T-helper 1 cell treated with Interleukin-12 subunit alpha and Interleukin-12 subunit beta and Interleukin-4 antibody, amounts not matched to agents 30 μg/mL and 1 μg/mL, for 36 hours (primary cell): ENCODE data around the gene ANKRD9.
"Not testable (repeated sequence)": the region's sequence is repeated elsewhere in the genome, so short reads cannot be mapped to it uniquely, and the experiment has no call there.

Source experiments
- H3K27ac Mint-ChIP-seq: one replicate; pipeline ENCODE4 v1.8.0; 2021; ENCODE audit warnings: mild to moderate bottlenecking, mixed read lengths
- H3K27me3 Mint-ChIP-seq: one replicate; pipeline ENCODE4 v1.8.0; 2021; ENCODE audit warnings: low read depth, mixed read lengths
- H3K36me3 Mint-ChIP-seq: one replicate; pipeline ENCODE4 v1.8.0; 2021; ENCODE audit warnings: low read depth, mixed read lengths
- H3K4me1 Mint-ChIP-seq: one replicate; pipeline ENCODE4 v1.8.0; 2021; ENCODE audit warnings: low read depth, mixed read lengths
- H3K4me3 Mint-ChIP-seq: one replicate; pipeline ENCODE4 v1.8.0; 2021; ENCODE audit warnings: mild to moderate bottlenecking, moderate library complexity, mixed read lengths
- H3K9me3 Mint-ChIP-seq: one replicate; pipeline ENCODE4 v1.8.0; 2021; ENCODE audit warnings: mixed read lengths

Gene ANKRD9

DNA sequence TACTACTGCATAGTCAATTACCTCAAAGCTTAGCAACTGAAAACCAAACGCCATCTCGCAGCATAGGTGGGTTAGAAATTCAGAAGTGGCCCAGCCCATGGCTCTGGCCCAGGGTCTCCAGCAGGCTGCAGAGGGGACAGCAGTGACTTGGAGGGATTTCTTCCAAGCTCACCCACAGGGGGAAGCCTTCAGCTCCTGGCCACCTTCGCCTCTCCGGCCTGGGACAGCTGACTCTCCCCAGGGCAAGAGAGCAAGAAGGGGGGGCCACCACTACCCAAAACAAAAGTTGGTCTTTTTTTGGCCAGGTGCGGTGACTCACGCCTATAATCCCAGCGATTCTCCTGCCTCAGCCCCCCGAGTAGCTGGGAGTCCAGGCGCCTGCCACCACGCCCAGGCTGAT is 32.2 kb upstream of the ANKRD9 start:
- no peaks in the 10 kb centered on the region for H3K36me3 Mint-ChIP-seq
- H3K9me3 Mint-ChIP-seq: no peaks in the 10 kb centered on the region
- peaks cover 5% of the 10 kb centered on the region for H3K4me1 Mint-ChIP-seq
- H3K27ac Mint-ChIP-seq: no peak overlapping the region
- H3K27me3 Mint-ChIP-seq: peaks cover 25% of the 10 kb centered on the region
- no peak overlapping the region for H3K4me3 Mint-ChIP-seq

DNA sequence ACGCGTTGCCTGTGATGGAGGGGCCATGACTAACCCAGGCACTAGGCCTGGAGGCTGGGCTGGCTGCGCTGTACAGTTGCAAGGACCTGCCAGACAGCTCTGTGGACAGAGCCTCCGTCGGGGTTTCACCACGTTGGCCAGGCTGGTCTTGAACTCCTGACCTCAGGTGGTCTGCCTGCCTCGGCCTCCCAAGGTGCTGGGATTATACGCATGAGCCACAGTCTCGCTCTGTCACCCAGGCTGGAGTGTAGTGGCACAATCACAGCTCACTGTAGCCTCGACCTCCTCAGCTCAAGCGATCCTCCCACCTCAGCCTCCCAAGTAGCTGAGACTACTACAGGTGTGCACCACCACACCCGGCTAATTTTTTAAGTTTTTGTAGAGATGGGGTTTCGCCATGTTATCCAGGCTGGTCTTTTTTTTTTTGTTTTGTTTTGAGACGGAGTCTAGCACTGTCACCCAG is 31.5 kb upstream of the ANKRD9 start:
- not testable (repeated sequence) for H3K27ac Mint-ChIP-seq, H3K9me3 Mint-ChIP-seq, H3K36me3 Mint-ChIP-seq, H3K4me3 Mint-ChIP-seq, H3K4me1 Mint-ChIP-seq
- peaks cover 25% of the 10 kb centered on the region for H3K27me3 Mint-ChIP-seq

- Mint-ChIP-seq H3K27ac (no peak overlapping the region), H3K9me3 (no peaks in the 10 kb centered on the region), H3K4me1 (peaks cover 2% of the 10 kb centered on the region), H3K27me3 (peaks cover 19% of the 10 kb centered on the region), H3K4me3 (no peak overlapping the region), H3K36me3 (no peaks in the 10 kb centered on the region)
These were observed 30.9 kb upstream of the ANKRD9 start for GRCh38 chr14:102540315-102541028.

GRCh38 chr14:102539544-102540314 is 30.2 kb upstream of the ANKRD9 start:
- Mint-ChIP-seq H3K4me1 (no peaks in the 10 kb centered on the region), H3K36me3 (no peaks in the 10 kb centered on the region), H3K4me3 (no peak overlapping the region), H3K9me3 (no peaks in the 10 kb centered on the region), H3K27me3 (peaks cover 14% of the 10 kb centered on the region), H3K27ac (no peak overlapping the region)

DNA sequence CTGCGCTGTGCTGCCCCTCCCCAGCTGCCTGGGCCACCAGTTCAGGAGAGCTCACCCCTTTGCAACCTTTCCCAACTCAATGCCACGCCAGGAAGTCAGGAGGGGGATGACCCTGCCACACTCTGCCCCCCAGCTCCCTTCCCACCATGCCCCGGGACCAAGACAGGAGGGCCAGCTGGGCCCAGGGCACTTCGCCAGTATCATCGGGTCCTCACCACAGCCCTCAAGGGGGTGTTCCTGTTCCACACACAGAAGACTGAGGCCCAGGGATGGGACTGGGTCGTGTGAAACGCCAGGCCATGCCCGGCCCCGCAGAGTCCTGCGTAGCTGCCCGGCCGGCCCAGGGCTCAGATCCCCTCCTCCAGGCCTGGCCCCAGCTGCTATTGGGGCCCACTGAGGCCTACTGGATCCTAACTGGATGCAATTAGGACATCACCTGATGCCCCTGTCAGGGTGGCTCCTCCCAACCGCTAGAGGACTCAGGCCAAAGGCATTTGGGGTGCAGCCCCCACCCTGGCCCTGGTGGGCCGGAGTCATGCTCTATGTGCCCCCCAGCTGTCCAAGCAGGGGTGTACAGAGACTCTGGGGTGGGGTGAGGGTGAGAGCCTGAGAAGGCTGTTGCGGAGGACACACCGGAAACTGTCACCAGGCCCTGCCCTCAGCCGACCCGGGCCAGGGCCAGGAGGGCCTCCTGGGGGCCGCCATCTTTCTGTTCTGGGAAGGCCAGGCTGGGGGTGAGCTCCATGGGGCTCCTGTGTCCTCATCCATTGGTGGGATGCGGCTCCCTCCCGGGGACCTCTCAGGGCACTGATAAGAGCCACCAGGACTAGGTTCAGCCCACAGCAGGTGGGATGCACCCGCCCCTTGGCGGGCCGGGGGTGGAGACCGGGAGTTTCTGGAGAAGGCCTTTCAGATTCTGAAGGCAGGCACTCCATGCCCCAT is 29.3 kb upstream of the ANKRD9 start:
- no peaks in the 10 kb centered on the region for H3K4me1 Mint-ChIP-seq
- H3K4me3 Mint-ChIP-seq: no peak overlapping the region
- peaks cover 9% of the 10 kb centered on the region for H3K27me3 Mint-ChIP-seq
- no peak overlapping the region for H3K27ac Mint-ChIP-seq
- H3K36me3 Mint-ChIP-seq: no peaks in the 10 kb centered on the region
- H3K9me3 Mint-ChIP-seq: no peaks in the 10 kb centered on the region

DNA sequence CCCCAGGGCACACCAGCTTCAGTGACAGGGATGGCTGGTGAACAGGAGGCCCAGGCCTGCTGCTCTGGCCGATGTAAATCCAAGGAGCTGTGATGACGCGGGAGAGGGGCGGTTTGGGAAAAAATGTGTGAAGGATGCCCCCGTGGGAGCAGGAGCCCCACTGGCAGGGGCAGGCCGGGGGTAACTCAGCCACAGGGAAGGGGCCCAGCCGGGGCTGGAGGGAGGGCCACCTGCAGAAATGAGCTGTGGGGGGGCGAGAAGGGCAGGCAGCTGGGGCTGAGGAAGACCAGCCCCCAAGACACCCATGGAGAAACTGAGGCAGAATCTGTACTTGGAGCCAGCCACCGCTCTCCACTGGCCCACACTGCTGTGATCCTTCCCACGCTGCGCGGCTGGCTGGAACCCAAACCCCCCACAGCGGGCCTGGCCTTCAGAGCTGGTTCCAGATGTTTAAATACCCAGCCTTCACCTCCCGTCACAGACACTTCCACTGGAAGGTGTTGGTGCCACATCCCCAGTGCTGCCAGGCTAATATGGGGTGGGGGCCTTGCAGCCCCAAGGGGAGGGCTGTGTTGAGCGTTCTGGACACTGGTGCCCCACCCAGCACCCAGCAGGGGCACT is 28.5 kb upstream of the ANKRD9 start:
- Mint-ChIP-seq H3K27ac (no peak overlapping the region), H3K4me3 (no peak overlapping the region), H3K36me3 (no peaks in the 10 kb centered on the region), H3K4me1 (no peaks in the 10 kb centered on the region), H3K9me3 (no peaks in the 10 kb centered on the region), H3K27me3 (peaks cover 4% of the 10 kb centered on the region)

DNA sequence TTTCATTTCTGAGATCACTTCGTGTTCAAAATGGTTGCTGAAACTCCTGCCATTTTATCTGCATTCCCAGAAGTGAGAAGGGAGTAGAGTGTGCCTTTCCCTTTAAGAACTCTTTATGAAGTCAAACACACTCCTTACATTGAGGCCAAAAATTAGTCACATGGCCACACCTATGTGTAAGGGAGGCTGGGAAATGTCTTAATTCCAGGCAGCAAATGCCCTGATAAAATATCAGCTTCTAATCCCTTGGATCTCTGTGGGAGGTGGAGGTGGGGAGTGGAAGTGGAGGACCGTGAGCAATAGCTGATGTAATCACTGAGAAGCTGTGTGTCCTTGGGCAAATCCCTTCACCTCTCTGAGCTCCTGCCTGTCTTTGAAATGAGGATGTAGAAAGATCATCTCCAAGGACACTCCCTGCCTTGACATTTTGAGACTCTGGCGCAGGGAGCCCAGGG is 22.7 kb upstream of the ANKRD9 start:
- Mint-ChIP-seq H3K36me3 (no peaks in the 10 kb centered on the region), H3K9me3 (no peaks in the 10 kb centered on the region)

GRCh38 chr14:102530828-102531478 is 21.4 kb upstream of the ANKRD9 start:
- peaks cover 11% of the 10 kb centered on the region for H3K4me1 Mint-ChIP-seq
- H3K36me3 Mint-ChIP-seq: no peaks in the 10 kb centered on the region
- no peak overlapping the region for H3K4me3 Mint-ChIP-seq
- H3K27ac Mint-ChIP-seq: peak overlapping the region; percentile 38
- H3K27me3 Mint-ChIP-seq: no peaks in the 10 kb centered on the region
- H3K9me3 Mint-ChIP-seq: no peaks in the 10 kb centered on the region

More for the DNA sequence above, 22.7 kb upstream of the ANKRD9 start:
- H3K4me1 Mint-ChIP-seq: peaks cover 11% of the 10 kb centered on the region
- no peaks in the 10 kb centered on the region for H3K27me3 Mint-ChIP-seq
- H3K27ac Mint-ChIP-seq: no peak overlapping the region
- H3K4me3 Mint-ChIP-seq: no peak overlapping the region

DNA sequence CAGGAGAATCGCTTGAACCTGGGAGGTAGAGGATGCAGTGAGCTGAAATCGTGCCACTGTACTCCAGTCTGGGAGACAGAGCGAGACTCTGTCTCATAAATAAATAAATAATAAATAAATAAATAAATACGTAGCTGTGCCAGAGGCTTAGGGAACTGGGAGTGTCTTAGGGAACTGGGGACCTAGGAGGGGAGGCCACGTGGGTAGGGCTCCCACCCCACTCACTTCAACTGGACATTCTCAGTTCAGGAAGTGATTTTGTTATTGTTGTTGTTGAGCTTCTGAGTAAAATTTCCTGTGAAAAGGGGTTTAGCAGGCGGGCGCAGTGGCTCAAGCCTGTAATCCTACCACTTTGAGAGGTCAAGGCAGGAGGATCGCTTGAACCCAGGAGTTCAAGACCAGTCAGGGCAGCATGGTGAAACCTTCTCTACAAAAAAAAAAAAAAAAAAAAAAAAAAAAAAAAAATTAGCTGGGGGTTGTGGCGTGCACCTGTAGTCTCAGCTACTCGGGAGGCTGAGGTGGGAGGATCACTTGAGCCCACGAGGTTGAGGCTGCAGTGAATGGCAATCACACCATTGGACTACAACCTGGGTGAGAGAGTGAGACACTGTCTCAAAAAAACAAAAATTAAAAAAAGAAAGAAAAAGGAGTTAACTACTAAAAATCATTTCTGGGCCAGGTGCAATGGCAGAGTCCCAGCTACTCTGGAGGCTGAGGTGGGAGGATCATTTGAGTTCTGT is 19.0 kb upstream of the ANKRD9 start:
- Mint-ChIP-seq H3K36me3 (no peaks in the 10 kb centered on the region), H3K9me3 (no peaks in the 10 kb centered on the region), H3K27ac (peak overlapping the region; percentile 9), H3K27me3 (no peaks in the 10 kb centered on the region), H3K4me3 (no peak overlapping the region), H3K4me1 (peaks cover 28% of the 10 kb centered on the region)

DNA sequence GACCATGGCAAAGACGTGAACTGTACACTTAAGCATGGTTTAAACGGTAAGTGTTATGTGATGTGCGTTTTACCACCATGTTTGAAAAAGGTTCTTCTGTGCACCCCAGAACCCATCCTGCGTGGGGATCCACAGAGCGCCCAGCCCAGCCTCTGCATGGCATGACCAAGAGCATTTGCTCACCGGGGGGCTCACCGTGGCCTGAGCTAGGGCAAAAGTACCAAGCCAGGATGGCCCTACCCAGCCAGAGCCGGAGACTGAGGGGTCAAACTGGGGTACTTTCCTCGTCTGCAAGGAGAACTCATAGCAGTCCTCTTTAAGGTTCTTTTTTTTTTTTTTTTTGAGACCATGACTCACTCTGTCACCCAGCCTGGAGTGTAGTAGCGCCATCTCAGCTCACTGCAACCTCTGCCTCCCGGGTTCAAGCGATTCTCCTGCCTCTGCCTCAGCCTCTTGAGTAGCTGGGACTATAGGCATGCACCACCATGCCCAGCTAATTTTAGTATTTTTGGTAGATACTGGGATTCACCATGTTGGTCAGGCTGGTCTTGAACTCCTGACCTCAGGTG is 16.4 kb upstream of the ANKRD9 start:
- peak overlapping the region; percentile 93 for H3K27ac Mint-ChIP-seq
- H3K36me3 Mint-ChIP-seq: no peaks in the 10 kb centered on the region
- H3K4me3 Mint-ChIP-seq: peak overlapping the region; percentile 91
- no peaks in the 10 kb centered on the region for H3K27me3 Mint-ChIP-seq
- H3K4me1 Mint-ChIP-seq: peaks cover 30% of the 10 kb centered on the region
- H3K9me3 Mint-ChIP-seq: no peaks in the 10 kb centered on the region

DNA sequence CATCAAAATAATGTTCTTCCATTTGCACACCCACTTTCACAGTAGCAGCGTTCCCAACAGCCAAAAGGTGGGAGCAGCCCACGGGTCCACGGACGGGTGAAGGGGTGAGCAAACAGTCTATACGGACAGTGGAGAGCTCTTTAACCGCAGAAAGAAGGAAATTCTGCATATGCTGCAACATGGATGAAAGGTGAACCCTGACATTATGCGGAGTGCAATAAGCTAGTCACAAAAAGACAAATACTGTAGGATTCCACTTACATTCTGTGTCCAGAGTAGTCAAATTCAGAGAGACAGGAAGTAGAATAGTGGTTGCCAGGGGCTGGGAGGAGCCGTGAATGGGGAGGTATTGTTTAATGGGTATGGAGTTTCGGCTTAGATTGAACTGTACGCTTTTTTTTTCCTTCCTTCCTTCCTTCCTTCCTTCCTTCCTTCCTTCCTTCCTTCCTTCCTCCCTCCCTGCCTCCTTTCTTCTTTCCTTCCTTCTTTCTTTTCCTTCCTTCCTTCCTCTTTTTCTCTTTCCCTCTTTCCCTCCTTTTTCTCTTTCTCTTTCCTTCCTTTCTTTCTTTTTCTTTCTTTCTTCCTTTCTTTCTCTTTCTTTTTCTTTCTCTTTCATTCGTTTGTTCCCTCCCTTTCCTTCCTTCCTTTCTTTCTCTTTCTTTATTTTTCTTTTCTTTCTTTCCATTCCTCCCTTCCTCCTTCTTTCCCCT is 15.8 kb upstream of the ANKRD9 start:
- Mint-ChIP-seq H3K9me3 (no peaks in the 10 kb centered on the region), H3K27ac (peak overlapping the region; percentile 93), H3K36me3 (no peaks in the 10 kb centered on the region), H3K4me3 (peak overlapping the region; percentile 91), H3K27me3 (no peaks in the 10 kb centered on the region), H3K4me1 (peaks cover 25% of the 10 kb centered on the region)

DNA sequence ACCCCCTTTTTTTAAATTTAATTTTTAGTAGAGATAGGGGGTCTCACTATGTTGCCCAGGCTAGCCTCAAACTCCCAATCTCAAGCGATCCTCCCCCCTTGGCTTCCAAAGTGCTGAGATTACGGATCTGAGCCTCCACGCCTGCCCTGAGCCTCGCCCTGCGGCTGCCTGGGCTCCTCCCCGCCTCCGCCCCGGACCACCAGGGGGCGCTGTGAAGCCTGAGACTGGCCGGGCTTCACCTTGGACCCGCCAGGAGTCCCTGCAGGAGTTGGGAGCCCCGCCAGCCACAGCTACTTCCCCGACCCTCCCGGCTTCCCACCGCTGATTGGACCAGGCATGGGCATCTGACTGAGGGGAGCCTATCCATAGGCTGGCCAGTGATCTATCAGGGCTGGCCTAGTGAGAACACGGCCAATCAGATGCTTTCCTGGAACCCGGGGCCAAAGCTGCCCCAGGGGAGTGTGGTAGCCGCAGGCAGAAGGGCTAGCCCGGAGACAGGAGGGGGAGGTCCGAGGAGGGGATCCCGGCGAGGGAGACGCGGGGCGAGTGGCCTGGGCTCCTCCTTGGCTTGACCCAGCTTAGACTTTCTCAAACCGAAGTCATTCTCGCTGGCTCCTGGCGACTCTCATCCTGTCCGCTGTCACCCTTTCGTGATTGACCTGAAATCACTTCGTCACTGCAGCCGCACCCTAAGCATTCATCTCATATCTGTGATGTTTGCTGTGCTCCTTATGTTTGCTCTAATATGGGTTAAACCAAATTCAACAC is 15.1 kb upstream of the ANKRD9 start:
- Mint-ChIP-seq H3K4me3 (peak overlapping the region; percentile 91), H3K27ac (peak overlapping the region; percentile 93), H3K9me3 (no peaks in the 10 kb centered on the region), H3K36me3 (no peaks in the 10 kb centered on the region), H3K4me1 (peaks cover 22% of the 10 kb centered on the region), H3K27me3 (no peaks in the 10 kb centered on the region)
